Peyer's patch (tissue), 4 donors: Measurements from ENCODE around the gene ECPAS.

ENCODE experiments used
- CTCF ChIP-seq, 6 experiments: fragments of 450-650 bp in 4 of 6; fragments of 200-600 bp in 2 of 6; sonication (generic) in 1 of 6; IDR thresholded peaks; one replicate each; pipeline ENCODE4 v1.5.1; 2017 to 2019; ENCODE audit warnings: antibody characterized with exemption in 6 of 6, mild to moderate bottlenecking in 3 of 6, moderate library complexity in 1 of 6
- POLR2A ChIP-seq, 2 donors: fragments of 450-650 bp; IDR thresholded peaks; one replicate each; pipeline ENCODE4 v1.5.1; 2017; ENCODE audit warnings: antibody characterized with exemption in 2 of 2, mild to moderate bottlenecking in 2 of 2, moderate library complexity in 2 of 2

GRCh38 chr9:111372297-111372696 is 111.9 kb downstream of the ECPAS start:
- TF ChIP-seq CTCF (IDR thresholded peaks at IDR 0.05) (no peak), POLR2A (IDR thresholded peaks at IDR 0.05) (no peak)
